ENCODE results near the gene PTPRN2.

The PTPRN2 gene

GRCh38 chr7:157637216-157637949, 950.2 kb downstream of the PTPRN2 start:
- no peak overlapping the region for H3K4me3 ChIP-seq (ENCODE audit: low read depth, low read length)
- TF ChIP-seq CTCF (IDR thresholded peaks at IDR 0.05; ENCODE audit: borderline replicate concordance, insufficient read depth, low read depth, low read length) = no peak

DNA sequence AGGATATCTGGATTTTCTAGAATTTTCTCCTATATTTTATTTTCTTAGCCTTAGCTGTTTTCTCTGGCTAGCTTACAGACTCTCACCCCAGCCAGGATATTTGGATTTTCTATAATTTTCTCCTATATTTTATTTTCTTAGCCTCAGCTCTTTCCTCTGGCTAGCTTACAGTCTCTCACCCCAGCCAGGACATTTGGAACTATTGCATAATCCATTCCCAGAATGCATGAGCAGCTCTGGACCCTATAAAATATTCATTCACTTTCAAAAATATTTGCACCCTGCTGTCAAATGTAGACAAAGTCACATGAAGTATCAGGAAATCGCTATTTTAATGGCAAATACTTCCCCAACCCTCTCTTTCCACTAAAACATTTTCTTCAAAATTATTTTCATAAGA, 952.0 kb downstream of the PTPRN2 start:
- TF ChIP-seq CTCF (IDR thresholded peaks at IDR 0.05; ENCODE audit: borderline replicate concordance, insufficient read depth, low read depth, low read length) = no peak
- no peak overlapping the region for H3K4me3 ChIP-seq (ENCODE audit: low read depth, low read length)

DNA sequence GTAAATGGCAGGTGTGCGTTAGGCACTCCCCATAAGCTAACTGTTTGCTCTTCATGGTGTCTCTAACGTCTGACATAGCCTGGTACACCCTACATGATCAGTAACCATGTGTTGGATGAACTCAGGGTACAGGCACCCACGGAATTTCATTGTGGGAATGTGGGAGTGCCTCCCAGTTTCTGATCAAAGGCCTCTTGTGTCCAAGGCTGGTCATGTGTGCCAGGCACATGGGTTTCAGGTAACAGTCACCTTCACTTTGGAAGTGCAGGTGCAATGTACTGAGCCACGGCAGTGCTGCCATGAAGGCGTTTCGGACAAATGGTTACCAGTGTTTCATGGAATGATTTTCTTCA, 952.5 kb downstream of the PTPRN2 start:
- no peak overlapping the region for H3K4me3 ChIP-seq (ENCODE audit: low read depth, low read length)
- no peak for TF ChIP-seq CTCF (IDR thresholded peaks at IDR 0.05; ENCODE audit: borderline replicate concordance, insufficient read depth, low read depth, low read length)

- no peak for TF ChIP-seq CTCF (IDR thresholded peaks at IDR 0.05; ENCODE audit: borderline replicate concordance, insufficient read depth, low read depth, low read length)
- H3K4me3 ChIP-seq (ENCODE audit: low read depth, low read length) = no peak overlapping the region
Measured at GRCh38 chr7:157634401-157635147, 953.0 kb downstream of the PTPRN2 start.

- no peak for TF ChIP-seq CTCF (IDR thresholded peaks at IDR 0.05; ENCODE audit: borderline replicate concordance, insufficient read depth, low read depth, low read length)
Measured at GRCh38 chr7:157633465-157634185, 954.0 kb downstream of the PTPRN2 start.

GRCh38 chr7:157630301-157630853, 957.2 kb downstream of the PTPRN2 start:
- no peak for TF ChIP-seq CTCF (IDR thresholded peaks at IDR 0.05; ENCODE audit: borderline replicate concordance, insufficient read depth, low read depth, low read length)
- no peak overlapping the region for H3K4me3 ChIP-seq (ENCODE audit: low read depth, low read length)

More at GRCh38 chr7:157633465-157634185, 954.0 kb downstream of the PTPRN2 start:
- no peak overlapping the region for H3K4me3 ChIP-seq (ENCODE audit: low read depth, low read length)
